ENCODE measurements around the gene XPNPEP3.
"Not testable (repeated sequence)": the region's sequence is repeated elsewhere in the genome, so short reads cannot be mapped to it uniquely, and the experiment has no call there.

The XPNPEP3 gene

GRCh38 chr22:40857309-40857855 is 434 bp downstream of the XPNPEP3 start:
- no peak for DNase-seq (ENCODE audit: low read depth in 2 of 2)

GRCh38 chr22:40862013-40862412 is 5.1 kb downstream of the XPNPEP3 start, which contains the start of gene DNAJB7:
Gene DNAJB7 (minus strand): TSS chr22:40862113. CDS start chr22:40861994, 119 bp downstream.
- no peak for DNase-seq (ENCODE audit: low read depth in 2 of 2)

- no peak for DNase-seq (ENCODE audit: low read depth in 2 of 2)
These were observed 5.6 kb downstream of the XPNPEP3 start for GRCh38 chr22:40862537-40862936.

GRCh38 chr22:40867109-40867508 is 10.2 kb downstream of the XPNPEP3 start:
- no peak for DNase-seq (ENCODE audit: low read depth in 2 of 2)

- not testable (repeated sequence) for DNase-seq (ENCODE audit: low read depth in 2 of 2)
These were observed 11.4 kb downstream of the XPNPEP3 start for GRCh38 chr22:40868379-40868778.

- DNase-seq (ENCODE audit: low read depth in 2 of 2): no peak
These were observed 17.1 kb downstream of the XPNPEP3 start for GRCh38 chr22:40874016-40874415.

- DNase-seq (ENCODE audit: low read depth in 2 of 2): no peak
These were observed 18.2 kb downstream of the XPNPEP3 start for GRCh38 chr22:40875111-40875510.

GRCh38 chr22:40876907-40877306 is 20.0 kb downstream of the XPNPEP3 start:
- DNase-seq (ENCODE audit: low read depth in 2 of 2): no peak

GRCh38 chr22:40877488-40877887 is 20.5 kb downstream of the XPNPEP3 start:
- DNase-seq (ENCODE audit: low read depth in 2 of 2): no peak

GRCh38 chr22:40878922-40879321 is 22.0 kb downstream of the XPNPEP3 start:
- no peak for DNase-seq (ENCODE audit: low read depth in 2 of 2)

- no peak for DNase-seq (ENCODE audit: low read depth in 2 of 2)
These were observed 32.2 kb downstream of the XPNPEP3 start for GRCh38 chr22:40889116-40889515.

- no peak for DNase-seq (ENCODE audit: low read depth in 2 of 2)
These were observed 33.9 kb downstream of the XPNPEP3 start for GRCh38 chr22:40890881-40891280.

GRCh38 chr22:40894417-40894816 is 37.5 kb downstream of the XPNPEP3 start:
- DNase-seq (ENCODE audit: low read depth in 2 of 2): no peak

GRCh38 chr22:40898850-40899357 is 42.0 kb downstream of the XPNPEP3 start:
- DNase-seq (ENCODE audit: low read depth in 2 of 2): no peak

- no peak for DNase-seq (ENCODE audit: low read depth in 2 of 2)
These were observed 47.2 kb downstream of the XPNPEP3 start for GRCh38 chr22:40904101-40904500.

- DNase-seq (ENCODE audit: low read depth in 2 of 2): no peak
These were observed 51.9 kb downstream of the XPNPEP3 start for GRCh38 chr22:40908895-40909294.

- no peak for DNase-seq (ENCODE audit: low read depth in 2 of 2)
These were observed 54.8 kb downstream of the XPNPEP3 start for GRCh38 chr22:40911772-40912171.

- not testable (repeated sequence) for DNase-seq (ENCODE audit: low read depth in 2 of 2)
These were observed 56.0 kb downstream of the XPNPEP3 start for GRCh38 chr22:40912987-40913386.

- DNase-seq (ENCODE audit: low read depth in 2 of 2): no peak
These were observed 62.5 kb downstream of the XPNPEP3 start for GRCh38 chr22:40919446-40919845.

- no peak for DNase-seq (ENCODE audit: low read depth in 2 of 2)
These were observed 63.6 kb downstream of the XPNPEP3 start for GRCh38 chr22:40920526-40920925.

- DNase-seq (ENCODE audit: low read depth in 2 of 2): no peak
These were observed 65.7 kb downstream of the XPNPEP3 start for GRCh38 chr22:40922484-40923303.

GRCh38 chr22:40928657-40929056 is 71.7 kb downstream of the XPNPEP3 start:
- no peak for DNase-seq (ENCODE audit: low read depth in 2 of 2)

- no peak for DNase-seq (ENCODE audit: low read depth in 2 of 2)
These were observed 75.4 kb downstream of the XPNPEP3 start for GRCh38 chr22:40932396-40932795.
